HG03097 (cell line): ENCODE measurements around the gene TEX38.
"Not testable (repeated sequence)": the region's sequence is repeated elsewhere in the genome, so short reads cannot be mapped to it uniquely, and the experiment has no call there.

ENCODE experiments used
- ATAC-seq: cut with Tn5 transposase; IDR thresholded peaks from one replicate; pipeline ENCODE4 v1.9.1; 2021; ENCODE audit not compliant: unreplicated experiment, low FRiP score

Gene TEX38

GRCh38 chr1:46671554-46671953, at the start of gene TEX38:
Gene TEX38, plus strand, starts transcription at chr1:46671854. Its CDS starts 81 bp downstream, at chr1:46671935.
- ATAC-seq: no peak

- no peak for ATAC-seq
These were observed 49.7 kb upstream of the TEX38 start for GRCh38 chr1:46621930-46622329.

- ATAC-seq: no peak
These were observed 49.3 kb upstream of the TEX38 start for GRCh38 chr1:46622344-46622743.

DNA sequence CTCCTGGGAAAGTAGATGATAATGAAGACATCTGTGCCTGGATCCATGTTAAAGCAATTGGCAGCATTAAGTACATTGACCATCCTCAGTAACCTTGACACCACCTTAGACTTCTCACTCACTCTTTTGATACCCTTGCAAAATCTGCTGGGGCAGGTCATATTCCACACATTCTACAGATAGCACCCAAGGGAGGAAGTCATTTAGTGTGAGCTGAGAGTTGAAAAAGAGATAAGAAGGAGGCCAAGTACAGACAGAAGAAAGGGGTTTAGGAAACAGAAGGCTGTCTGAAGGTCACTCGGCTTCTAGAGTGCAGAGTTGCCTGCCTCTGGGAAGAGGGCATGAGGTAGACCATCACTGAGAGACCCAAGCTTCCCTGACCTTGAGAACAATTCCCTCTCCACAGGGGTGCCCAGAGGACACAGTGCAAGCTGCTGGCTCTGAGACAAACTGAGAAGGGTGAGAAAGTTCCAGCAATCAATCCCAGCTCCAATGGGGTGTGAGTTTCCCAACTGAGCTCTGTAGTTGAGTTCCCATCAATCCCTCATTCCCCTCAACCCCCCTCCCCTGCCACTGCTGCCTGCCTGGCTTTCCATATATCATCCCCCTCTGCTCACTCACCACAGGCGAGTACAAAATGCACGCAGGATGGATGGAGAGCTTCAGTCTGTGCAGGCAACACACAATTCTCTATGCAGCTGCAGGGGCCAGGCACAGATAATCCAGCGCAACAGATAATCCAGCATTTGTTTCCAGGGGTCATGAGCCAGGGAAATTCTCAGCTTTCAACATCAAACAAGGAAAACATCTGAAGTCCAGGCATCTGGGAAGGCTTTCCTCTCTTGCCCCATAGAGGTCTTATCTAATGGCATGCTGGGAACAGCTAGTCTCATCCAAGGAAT, 47.7 kb upstream of the TEX38 start:
- ATAC-seq: no peak

DNA sequence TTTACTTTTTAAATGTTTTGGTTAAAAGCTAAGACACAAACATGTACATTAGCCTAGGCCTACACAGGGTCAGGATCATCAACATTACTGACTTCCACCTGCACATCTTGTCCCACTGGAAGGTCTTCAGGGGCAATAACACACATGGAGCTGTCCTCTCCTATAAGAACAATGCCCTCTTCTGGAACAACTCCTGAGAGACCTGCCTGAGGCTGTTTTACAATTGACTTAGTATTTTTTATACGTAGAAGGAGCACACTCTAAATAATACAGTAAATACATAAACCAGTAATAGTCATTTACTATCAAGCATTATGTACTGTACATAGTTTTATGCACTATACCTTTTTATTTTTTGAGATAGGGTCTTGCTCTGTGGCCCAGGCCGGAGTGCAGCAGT, 40.9 kb upstream of the TEX38 start:
- ATAC-seq: no peak

- no peak for ATAC-seq
These were observed 36.4 kb upstream of the TEX38 start for GRCh38 chr1:46635205-46635604.

- ATAC-seq: no peak
These were observed 34.1 kb upstream of the TEX38 start for GRCh38 chr1:46637444-46638083.

DNA sequence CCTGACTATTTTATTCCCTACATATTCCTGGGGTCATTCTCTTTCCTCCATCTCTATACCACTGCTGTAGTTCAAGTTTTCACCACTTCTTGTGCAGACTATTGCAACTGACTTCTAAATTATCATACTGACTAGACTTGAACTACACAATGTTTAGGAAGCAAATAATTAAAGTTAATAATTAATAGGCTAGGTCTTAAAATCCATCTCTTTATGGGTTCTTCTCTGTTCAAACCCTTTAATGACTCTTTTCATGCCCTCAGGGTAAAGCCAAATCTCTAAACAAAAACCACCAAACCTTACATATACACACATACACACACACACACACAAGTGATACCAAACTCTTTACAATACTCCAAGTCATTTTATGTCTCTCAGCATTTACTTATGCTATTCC, 32.7 kb upstream of the TEX38 start:
- no peak for ATAC-seq

GRCh38 chr1:46639547-46639946, 32.1 kb upstream of the TEX38 start:
- ATAC-seq: no peak

DNA sequence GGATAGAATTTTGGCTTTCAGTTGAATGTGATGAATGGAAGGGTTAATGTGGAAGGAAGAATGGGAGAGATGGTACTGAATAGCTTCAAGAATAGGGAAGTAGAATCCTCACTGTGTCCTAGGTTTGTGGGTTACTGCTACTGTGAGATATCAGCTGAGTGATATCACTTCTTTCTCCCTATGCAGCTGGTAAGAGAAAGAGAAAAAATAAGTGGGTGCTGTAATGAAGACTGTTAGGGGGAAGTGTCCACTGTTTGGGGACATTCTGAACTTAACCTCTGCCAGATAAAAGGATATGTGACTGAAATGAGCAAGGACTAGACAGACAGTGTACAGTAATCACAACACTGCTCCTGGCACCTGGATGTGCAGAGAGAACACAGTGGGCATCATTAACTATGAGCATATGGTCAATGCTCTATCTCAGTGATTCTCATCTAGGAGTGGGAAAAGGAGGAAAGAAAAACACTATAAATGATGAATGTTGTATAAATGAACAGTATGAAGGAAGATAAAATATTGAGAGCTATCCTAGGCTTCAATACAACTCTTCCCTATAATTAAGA, 29.5 kb upstream of the TEX38 start:
- ATAC-seq: no peak

DNA sequence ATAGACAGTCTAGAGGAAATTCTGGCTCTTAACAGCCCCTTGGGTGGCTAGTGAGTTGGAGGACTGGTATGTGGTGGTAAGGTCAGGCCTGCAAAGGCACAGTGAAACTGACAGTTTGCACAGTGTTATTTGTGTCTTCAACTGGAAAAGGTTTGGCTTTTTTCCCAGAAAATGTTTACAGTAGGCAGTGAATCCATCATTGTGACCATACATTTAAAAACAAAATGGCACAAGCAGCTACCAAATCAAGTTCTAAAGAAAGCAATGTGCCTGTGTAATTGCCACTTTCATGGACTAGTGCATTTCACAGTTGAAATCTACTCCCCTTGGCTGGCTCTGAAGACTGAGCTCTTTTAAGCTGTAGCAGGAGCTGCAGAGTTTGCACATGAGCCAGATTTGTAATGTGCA, 28.3 kb upstream of the TEX38 start:
- no peak for ATAC-seq

DNA sequence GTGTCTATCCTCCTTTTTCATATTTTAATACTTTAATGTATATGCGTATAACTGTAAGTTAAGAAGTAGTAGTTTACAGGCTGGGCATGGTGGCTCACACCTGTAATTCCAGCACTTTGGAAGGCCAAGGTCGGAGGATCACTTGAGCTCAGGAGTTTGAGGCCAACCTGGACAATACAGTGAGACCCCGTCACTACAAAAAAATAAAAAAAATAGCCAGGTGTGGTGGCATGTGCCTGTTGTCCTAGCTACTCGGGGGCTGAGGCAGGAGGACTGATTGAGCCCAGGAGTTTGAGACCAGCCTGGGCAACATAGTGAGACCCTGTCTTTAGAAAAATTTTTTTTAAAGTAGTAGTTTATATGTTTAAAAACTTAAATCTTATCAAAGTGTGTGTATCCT, 25.8 kb upstream of the TEX38 start:
- no peak for ATAC-seq

DNA sequence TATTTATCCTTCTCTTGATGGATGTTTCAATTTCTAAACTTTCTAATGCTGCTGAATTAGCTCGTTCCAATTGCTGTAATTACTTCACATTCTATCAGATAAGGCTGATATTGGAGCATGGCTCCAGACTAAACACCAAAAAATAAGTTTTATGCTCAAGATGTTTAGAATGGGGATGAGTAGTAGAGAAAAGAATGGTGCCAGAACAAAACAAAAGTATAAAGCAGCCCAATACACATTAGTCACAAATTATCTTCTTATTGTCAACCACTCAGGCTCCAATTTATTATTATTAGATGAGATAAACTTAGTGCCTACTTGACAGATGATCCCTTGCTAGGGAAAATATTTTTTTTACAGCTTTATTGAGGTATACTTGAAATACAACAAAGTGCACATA, 25.3 kb upstream of the TEX38 start:
- no peak for ATAC-seq

GRCh38 chr1:46646844-46647243, 24.8 kb upstream of the TEX38 start:
- ATAC-seq: no peak

DNA sequence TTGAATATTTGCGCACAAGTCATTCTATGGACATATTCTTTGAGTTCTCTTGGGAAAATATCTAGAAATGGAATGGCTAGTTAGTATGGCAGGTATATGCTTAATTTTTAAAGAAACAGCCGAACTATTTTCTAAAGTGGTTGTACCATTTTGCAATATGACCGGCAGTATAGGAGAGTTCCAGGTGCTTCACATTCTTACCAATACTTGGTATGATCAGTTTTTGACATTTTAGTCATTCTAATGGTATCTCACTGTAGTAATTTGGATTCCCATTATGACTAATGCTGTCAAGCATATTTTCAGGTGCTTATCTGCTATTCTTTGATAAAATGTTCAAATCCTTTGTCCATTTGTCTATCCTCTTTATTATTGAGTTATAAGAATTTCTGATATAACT, 24.0 kb upstream of the TEX38 start:
- no peak for ATAC-seq

DNA sequence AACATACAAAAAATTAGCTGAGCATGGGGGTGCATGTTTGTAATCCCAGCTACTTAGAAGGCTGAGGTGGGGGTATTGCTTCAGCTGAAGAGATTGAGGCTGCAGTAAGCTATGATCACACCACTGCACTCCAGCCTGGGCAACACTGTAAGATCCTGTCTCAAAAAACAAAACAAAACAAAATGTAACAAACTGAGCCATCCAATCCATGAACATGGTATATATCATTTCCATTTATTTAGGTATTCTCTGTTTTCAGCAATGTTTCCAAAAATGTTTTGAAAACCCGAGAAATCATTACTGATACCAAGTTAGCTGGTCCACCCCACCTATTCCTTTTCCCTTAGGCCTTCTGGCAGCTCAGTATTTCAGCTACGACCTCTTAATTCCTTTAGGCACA, 21.9 kb upstream of the TEX38 start:
- no peak for ATAC-seq

- ATAC-seq: no peak
These were observed 21.2 kb upstream of the TEX38 start for GRCh38 chr1:46650491-46650890.

- ATAC-seq: not testable (repeated sequence)
These were observed 20.5 kb upstream of the TEX38 start for GRCh38 chr1:46651152-46651551.

- ATAC-seq: no peak
These were observed 19.1 kb upstream of the TEX38 start for GRCh38 chr1:46652321-46653100.

DNA sequence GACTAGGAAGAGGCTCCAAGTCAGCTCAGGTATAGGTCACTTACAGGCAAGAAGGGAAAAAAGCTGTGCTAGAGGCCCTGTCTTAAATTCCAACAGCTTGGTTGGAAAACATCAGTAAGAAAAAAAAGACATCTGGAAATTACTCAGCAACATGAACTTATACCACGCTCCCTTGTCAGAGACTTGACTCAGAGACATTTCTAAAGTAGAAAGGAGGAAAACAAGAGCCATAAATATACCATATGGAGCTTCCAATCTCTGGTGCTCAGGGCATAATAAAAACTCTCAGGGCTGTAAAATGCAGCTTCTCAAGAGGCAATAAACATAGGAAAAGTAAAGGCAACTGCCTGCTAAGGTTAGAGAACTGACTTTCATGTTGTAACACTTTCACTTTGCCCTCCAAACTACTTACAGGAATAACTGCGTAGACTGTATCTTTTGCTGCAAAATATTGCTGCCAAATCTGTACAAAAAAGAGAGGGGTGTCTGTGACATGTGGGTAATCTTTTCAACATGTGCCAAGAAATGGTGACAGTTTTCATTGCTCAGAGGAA, 18.2 kb upstream of the TEX38 start:
- ATAC-seq: no peak

- ATAC-seq: no peak
These were observed 17.6 kb upstream of the TEX38 start for GRCh38 chr1:46654012-46654411.
